H1 (cell line): ENCODE measurements around the gene ZC3H18. TPM values are rescaled to one million over a fixed set of nuclear protein-coding genes. Genes with fewer than 3 reads are reported as not detected.

Experiments
- BACH1 ChIP-seq: IDR thresholded peaks from 2 replicates; pipeline ENCODE4 v1.6.1; 2012; ENCODE audit warnings: low read length, improper control_type of control experiment
- CHD1 ChIP-seq: IDR thresholded peaks from 2 replicates; pipeline ENCODE4 v1.6.1; 2012; ENCODE audit warnings: low read depth, low read length, improper control_type of control experiment
- CHD2 ChIP-seq: IDR thresholded peaks from 2 replicates; pipeline ENCODE4 v1.6.1; 2012; ENCODE audit warnings: low read length, improper control_type of control experiment
- CHD7 ChIP-seq: fragments of 300-600 bp; sonication (generic); IDR thresholded peaks from 2 replicates; pipeline ENCODE4 v1.7.1; 2012; ENCODE audit warnings: low read length, moderate library complexity, mild to moderate bottlenecking, inconsistent platforms; ENCODE audit not compliant: insufficient replicate concordance
- CREB1 ChIP-seq: IDR thresholded peaks from 2 replicates; pipeline ENCODE4 v1.6.1; 2012; ENCODE audit warnings: inconsistent platforms
- JUND ChIP-seq: IDR thresholded peaks from 2 replicates; pipeline ENCODE4 v1.6.1; 2011; ENCODE audit warnings: mild to moderate bottlenecking, improper control_type of control experiment, low read length
- PHF8 ChIP-seq: fragments of 200-600 bp; sonication (generic); conservative IDR thresholded peaks from 2 replicates; pipeline ENCODE4 v1.7.1; 2012; ENCODE audit warnings: low read depth, mild to moderate bottlenecking, inconsistent platforms, low read length, moderate library complexity
- RFX5 ChIP-seq: IDR thresholded peaks from 2 replicates; pipeline ENCODE4 v1.6.1; 2011; ENCODE audit warnings: low read depth, low read length, improper control_type of control experiment, borderline replicate concordance
- SIRT6 ChIP-seq: IDR thresholded peaks from one replicate; pipeline ENCODE4 v1.7.1; 2012; ENCODE audit warnings: low read length, inconsistent platforms
- TBP ChIP-seq: IDR thresholded peaks from 2 replicates; pipeline ENCODE4 v1.6.1; 2011; ENCODE audit warnings: low read depth, low read length, improper control_type of control experiment
- USF2 ChIP-seq: IDR thresholded peaks from 2 replicates; pipeline ENCODE4 v1.6.1; 2011; ENCODE audit warnings: low read length, improper control_type of control experiment
- polyA plus RNA-seq, 7 experiments: library from polyadenylated mRNA; depleted of rRNA in 3 of 7; stranded (reverse) in 5 of 7; unstranded in 2 of 7; fragments of >200 nt in 5 of 7; fragments of 200-250 nt in 2 of 7; gene quantifications; 1 replicate in 5 of 7; 2 replicates in 1 of 7; 4 replicates in 1 of 7; pipeline versions ENCODE4 v1.2.1 to v1.2.3, GENCODE V29; 2011 to 2013; ENCODE audit warnings: missing spikeins in 2 of 7, mixed read lengths in 2 of 7
- total RNA-seq: library from RNA; stranded (reverse); fragmentation: NEBNext Ultra II Directional; extraction: Animal tissue kit (Norgen Biotek cat#: 25700); gene quantifications from 2 replicates; pipeline ENCODE4 v1.2.1, GENCODE V29; 2021

ZC3H18 gene
- total and polyA plus RNA-seq, 2 of the 8 experiments (the other 6 are each of a cell fraction or from before 2014, with no cell fraction given), result 12.1 to 73.2 TPM

GRCh38 chr16:88655733-88656281, 85.6 kb downstream of the ZC3H18 start (continued):
- TF ChIP-seq CHD7, result no peak
- no peak for TF ChIP-seq JUND
- no peak for TF ChIP-seq BACH1
- TF ChIP-seq TBP, result no peak
- no peak for TF ChIP-seq PHF8
- TF ChIP-seq RFX5, result no peak
- TF ChIP-seq USF2, result no peak
- no peak for TF ChIP-seq SIRT6
- no peak for TF ChIP-seq CREB1
- no peak for TF ChIP-seq CHD1
- TF ChIP-seq CHD2, result no peak
